ENCODE results near the gene SLCO1B3.
"Not testable (repeated sequence)": the region's sequence is repeated elsewhere in the genome, so short reads cannot be mapped to it uniquely, and the experiment has no call there.

Gene SLCO1B3

GRCh38 chr12:20810487-20810886 lies at the start of gene SLCO1B3:
Gene SLCO1B3, plus strand, starts transcription at chr12:20810705. Its CDS starts 5,034 bp downstream, at chr12:20815739.
- DNase-seq (ENCODE audit: low read depth): no peak

- DNase-seq (ENCODE audit: low read depth): no peak
These were observed 33.1 kb upstream of the SLCO1B3 start for GRCh38 chr12:20777420-20777819.

- no peak for DNase-seq (ENCODE audit: low read depth)
These were observed 31.5 kb upstream of the SLCO1B3 start for GRCh38 chr12:20778969-20779368.

GRCh38 chr12:20779971-20780370 lies 30.5 kb upstream of the SLCO1B3 start:
- not testable (repeated sequence) for DNase-seq (ENCODE audit: low read depth)

GRCh38 chr12:20783796-20784357 lies 26.6 kb upstream of the SLCO1B3 start:
- DNase-seq (ENCODE audit: low read depth): not testable (repeated sequence)

- DNase-seq (ENCODE audit: low read depth): no peak
These were observed 17.5 kb upstream of the SLCO1B3 start for GRCh38 chr12:20792971-20793370.

GRCh38 chr12:20798554-20798953 lies 12.0 kb upstream of the SLCO1B3 start:
- DNase-seq (ENCODE audit: low read depth): no peak

GRCh38 chr12:20800160-20800559 lies 10.3 kb upstream of the SLCO1B3 start:
- DNase-seq (ENCODE audit: low read depth): no peak

- DNase-seq (ENCODE audit: low read depth): no peak
These were observed 9.5 kb upstream of the SLCO1B3 start for GRCh38 chr12:20801035-20801434.

- DNase-seq (ENCODE audit: low read depth): no peak
These were observed 4.6 kb upstream of the SLCO1B3 start for GRCh38 chr12:20805921-20806320.

- DNase-seq (ENCODE audit: low read depth): no peak
These were observed 3.1 kb upstream of the SLCO1B3 start for GRCh38 chr12:20807192-20808080.

GRCh38 chr12:20808521-20808920 lies 2.0 kb upstream of the SLCO1B3 start:
- no peak for DNase-seq (ENCODE audit: low read depth)

- DNase-seq (ENCODE audit: low read depth): no peak
These were observed 5.1 kb downstream of the SLCO1B3 start for GRCh38 chr12:20815574-20815973.

- DNase-seq (ENCODE audit: low read depth): no peak
These were observed 11.9 kb downstream of the SLCO1B3 start for GRCh38 chr12:20822415-20822814.

GRCh38 chr12:20822925-20823324 lies 12.4 kb downstream of the SLCO1B3 start:
- no peak for DNase-seq (ENCODE audit: low read depth)

GRCh38 chr12:20829919-20830318 lies 19.4 kb downstream of the SLCO1B3 start:
- DNase-seq (ENCODE audit: low read depth): no peak

- DNase-seq (ENCODE audit: low read depth): no peak
These were observed 20.0 kb downstream of the SLCO1B3 start for GRCh38 chr12:20830456-20830855.

- DNase-seq (ENCODE audit: low read depth): no peak
These were observed 22.4 kb downstream of the SLCO1B3 start for GRCh38 chr12:20832911-20833310.

- DNase-seq (ENCODE audit: low read depth): no peak
These were observed 42.1 kb downstream of the SLCO1B3 start for GRCh38 chr12:20852649-20853048.

- DNase-seq (ENCODE audit: low read depth): no peak
These were observed 52.6 kb downstream of the SLCO1B3 start for GRCh38 chr12:20863056-20863455.

GRCh38 chr12:20865873-20866272 lies 55.4 kb downstream of the SLCO1B3 start:
- no peak for DNase-seq (ENCODE audit: low read depth)

GRCh38 chr12:20868277-20868676 lies 57.8 kb downstream of the SLCO1B3 start:
- no peak for DNase-seq (ENCODE audit: low read depth)

- no peak for DNase-seq (ENCODE audit: low read depth)
These were observed 72.8 kb downstream of the SLCO1B3 start for GRCh38 chr12:20883288-20883687.

GRCh38 chr12:20885116-20885515 lies 74.6 kb downstream of the SLCO1B3 start:
- no peak for DNase-seq (ENCODE audit: low read depth)

Measured in fibroblast of gingiva (primary cell).